ENCODE measurements around the gene GPR42.
A peak's percentile ranks its signal among the peaks of the same experiment; 100 is the strongest.
"Not testable (repeated sequence)": the region's sequence is repeated elsewhere in the genome, so short reads cannot be mapped to it uniquely, and the experiment has no call there.

Gene GPR42

GRCh38 chr19:35363711-35364425 is 7.0 kb upstream of the GPR42 start:
- H3K4me3 Mint-ChIP-seq: no peak overlapping the region
- no peaks in the 10 kb centered on the region for H3K9me3 Mint-ChIP-seq
- no peak overlapping the region for H3K27ac Mint-ChIP-seq
- H3K27me3 Mint-ChIP-seq: peaks cover 16% of the 10 kb centered on the region
- H3K36me3 Mint-ChIP-seq: no peaks in the 10 kb centered on the region
- H3K4me1 Mint-ChIP-seq: no peaks in the 10 kb centered on the region
- no peak for ATAC-seq (ENCODE audit: low read depth)
- no peak for DNase-seq (ENCODE audit: low spot score in 2 of 2)

GRCh38 chr19:35365303-35365702 is 5.6 kb upstream of the GPR42 start:
- peaks cover 16% of the 10 kb centered on the region for H3K27me3 Mint-ChIP-seq

DNA sequence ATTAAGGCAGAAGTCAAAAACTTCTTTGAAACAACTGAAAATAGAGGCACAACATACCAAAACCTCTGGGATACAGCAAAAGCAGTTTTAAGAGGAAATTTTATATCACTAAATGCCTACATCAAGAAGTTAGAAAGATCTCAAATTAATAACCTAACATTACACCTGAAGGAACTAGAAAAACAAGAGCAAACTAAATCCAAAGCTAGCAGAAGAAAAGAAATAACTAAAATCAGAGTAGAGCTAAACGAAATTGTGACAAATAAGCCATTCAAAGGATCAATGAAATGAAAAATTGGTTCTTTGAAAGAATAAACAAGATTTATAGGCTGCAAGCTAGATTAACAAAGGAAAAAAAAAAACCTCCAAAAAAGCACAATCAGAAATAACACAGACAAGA is 2.5 kb upstream of the GPR42 start:
- Mint-ChIP-seq H3K36me3 (peaks cover 2% of the 10 kb centered on the region), H3K9me3 (peaks cover 5% of the 10 kb centered on the region), H3K4me1 (no peaks in the 10 kb centered on the region), H3K27ac (no peak overlapping the region), H3K4me3 (no peak overlapping the region), H3K27me3 (peaks cover 5% of the 10 kb centered on the region)
- ATAC-seq (ENCODE audit: low read depth) (no peak), DNase-seq (ENCODE audit: low spot score in 2 of 2) (no peak)

More at GRCh38 chr19:35365303-35365702, 5.6 kb upstream of the GPR42 start:
- H3K4me3 Mint-ChIP-seq: no peak overlapping the region
- ATAC-seq (ENCODE audit: low read depth) (no peak), DNase-seq (ENCODE audit: low spot score in 2 of 2) (no peak)
- no peak overlapping the region for H3K27ac Mint-ChIP-seq
- H3K9me3 Mint-ChIP-seq: peaks cover 5% of the 10 kb centered on the region
- peaks cover 2% of the 10 kb centered on the region for H3K36me3 Mint-ChIP-seq
- no peaks in the 10 kb centered on the region for H3K4me1 Mint-ChIP-seq

DNA sequence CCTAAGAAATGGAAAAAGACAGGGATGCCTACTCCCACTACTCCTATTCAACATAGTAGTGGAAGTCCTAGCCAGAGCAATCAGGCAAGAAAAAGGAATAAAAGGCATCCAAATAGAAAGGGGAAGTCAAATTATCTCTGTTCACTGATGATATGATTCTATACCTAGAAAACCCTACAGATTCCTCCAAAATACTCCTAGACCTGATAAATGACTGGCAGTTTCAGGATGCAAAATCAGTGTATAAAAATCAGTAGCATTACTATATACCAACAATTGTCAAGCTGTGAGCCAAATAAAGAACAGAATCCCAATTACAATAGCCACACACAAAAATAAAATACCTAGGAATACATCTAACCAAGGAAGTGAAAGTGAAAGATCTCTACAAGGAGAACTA is 1.3 kb upstream of the GPR42 start:
- ATAC-seq (ENCODE audit: low read depth) (no peak), DNase-seq (ENCODE audit: low spot score in 2 of 2) (no peak)
- H3K4me1 Mint-ChIP-seq: peaks cover 7% of the 10 kb centered on the region
- H3K9me3 Mint-ChIP-seq: peaks cover 5% of the 10 kb centered on the region
- H3K4me3 Mint-ChIP-seq: no peak overlapping the region
- H3K27me3 Mint-ChIP-seq: peaks cover 5% of the 10 kb centered on the region
- peaks cover 2% of the 10 kb centered on the region for H3K36me3 Mint-ChIP-seq
- no peak overlapping the region for H3K27ac Mint-ChIP-seq

DNA sequence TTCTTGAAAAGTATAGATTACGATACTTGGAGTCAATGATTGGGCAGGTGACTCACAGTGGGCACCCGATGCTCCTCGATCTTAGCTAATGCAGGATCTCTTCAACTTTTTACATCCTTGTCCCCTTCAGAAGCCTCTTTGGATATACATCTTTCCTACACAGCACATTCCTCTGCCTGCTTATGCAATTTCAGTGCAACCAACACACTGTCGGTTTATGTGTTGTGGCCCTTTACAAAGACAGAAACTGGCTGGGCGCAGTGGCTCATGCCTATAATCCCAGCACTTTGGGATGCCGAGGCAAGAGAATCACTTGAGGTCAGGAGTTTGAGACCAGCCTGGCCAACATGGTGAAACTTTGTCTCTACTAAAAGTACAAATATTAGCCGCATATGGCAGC is 2.6 kb downstream of the GPR42 start:
- no peaks in the 10 kb centered on the region for H3K27me3 Mint-ChIP-seq
- no peak overlapping the region for H3K4me3 Mint-ChIP-seq
- peaks cover 6% of the 10 kb centered on the region for H3K9me3 Mint-ChIP-seq
- no peak overlapping the region for H3K27ac Mint-ChIP-seq
- ATAC-seq (ENCODE audit: low read depth) (no peak), DNase-seq (ENCODE audit: low spot score in 2 of 2) (no peak)
- H3K36me3 Mint-ChIP-seq: peaks cover 3% of the 10 kb centered on the region
- H3K4me1 Mint-ChIP-seq: peaks cover 27% of the 10 kb centered on the region

- not testable (repeated sequence) for H3K36me3 Mint-ChIP-seq; H3K4me3 Mint-ChIP-seq; ATAC-seq (ENCODE audit: low read depth); H3K9me3 Mint-ChIP-seq; H3K27me3 Mint-ChIP-seq; DNase-seq (ENCODE audit: low spot score in 2 of 2)
- peak overlapping the region; percentile 3 for H3K27ac Mint-ChIP-seq
- H3K4me1 Mint-ChIP-seq: peaks cover 27% of the 10 kb centered on the region
Observed at GRCh38 chr19:35374031-35374430, 3.2 kb downstream of the GPR42 start.

DNA sequence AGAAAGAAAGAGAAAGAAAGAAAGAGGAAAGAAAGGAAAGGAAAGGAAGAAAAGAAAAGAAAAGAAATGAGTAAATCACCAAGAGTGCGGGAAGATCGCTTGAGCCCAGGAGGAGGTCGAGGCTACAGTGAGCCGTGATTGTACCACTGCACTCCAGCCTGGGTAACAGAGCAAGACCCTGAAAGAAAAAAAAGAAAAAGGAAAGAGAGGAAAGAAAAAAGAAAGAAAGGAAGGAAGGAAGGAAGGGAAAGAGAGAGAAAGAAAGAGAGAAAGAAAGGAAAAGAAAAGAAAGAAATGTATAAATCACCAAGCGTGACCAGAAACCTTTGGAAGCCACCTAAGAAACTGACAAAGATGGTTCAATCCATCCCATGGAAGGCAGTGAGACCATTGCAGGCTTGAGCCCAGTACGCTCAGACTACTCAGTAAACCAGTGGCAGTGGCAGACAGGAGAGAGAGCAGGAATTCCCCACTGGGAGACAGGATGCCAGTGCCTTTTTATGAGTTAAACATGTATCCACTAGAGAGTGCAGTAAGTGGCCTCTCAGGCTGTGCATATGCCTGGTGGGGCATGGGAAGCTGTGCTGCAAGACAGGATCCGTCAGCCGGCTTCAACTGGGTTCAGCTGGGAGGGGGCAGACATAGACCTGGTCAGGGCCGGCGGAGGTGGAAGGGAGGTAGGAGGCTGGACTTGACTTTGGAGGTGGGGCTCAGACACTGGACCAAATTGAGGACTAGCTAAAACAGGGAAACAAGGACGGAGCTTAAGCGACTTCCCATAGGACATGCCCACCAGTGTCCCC is 4.8 kb downstream of the GPR42 start:
- Mint-ChIP-seq H3K27me3 (no peaks in the 10 kb centered on the region), H3K9me3 (peaks cover 2% of the 10 kb centered on the region), H3K4me1 (peaks cover 27% of the 10 kb centered on the region), H3K27ac (peak overlapping the region; percentile 0), H3K4me3 (no peak overlapping the region), H3K36me3 (peaks cover 1% of the 10 kb centered on the region)
- ATAC-seq (ENCODE audit: low read depth): no peak
- no peak for DNase-seq (ENCODE audit: low spot score in 2 of 2)

GRCh38 chr19:35377656-35378055 is 6.8 kb downstream of the GPR42 start:
- peaks cover 7% of the 10 kb centered on the region for H3K27me3 Mint-ChIP-seq
- peak; percentile 35 for ATAC-seq (ENCODE audit: low read depth)
- no peak overlapping the region for H3K27ac Mint-ChIP-seq
- H3K36me3 Mint-ChIP-seq: peaks cover 1% of the 10 kb centered on the region
- H3K9me3 Mint-ChIP-seq: peaks cover 2% of the 10 kb centered on the region
- no peak overlapping the region for H3K4me3 Mint-ChIP-seq
- DNase-seq (ENCODE audit: low spot score in 2 of 2): no peak
- peaks cover 27% of the 10 kb centered on the region for H3K4me1 Mint-ChIP-seq

DNA sequence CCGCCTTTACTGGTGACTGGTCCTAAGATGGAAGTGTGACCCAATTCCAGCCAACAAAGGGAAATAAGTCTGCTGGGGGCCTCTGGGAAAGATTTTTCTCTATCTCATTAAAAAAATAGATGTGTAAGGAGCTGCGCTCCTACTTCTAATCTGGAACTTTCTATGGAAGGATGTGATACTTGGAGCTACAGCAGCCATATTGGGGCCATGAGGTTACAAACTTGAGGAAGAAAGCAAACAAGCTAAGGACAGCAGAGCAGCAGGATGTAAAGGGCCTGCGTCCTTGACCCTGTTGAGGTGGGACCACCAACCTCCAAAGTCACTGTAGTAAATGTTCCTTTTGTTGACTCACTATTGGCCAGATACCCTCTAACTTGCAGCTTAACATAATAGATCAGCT is 7.5 kb downstream of the GPR42 start:
- ATAC-seq (ENCODE audit: low read depth) (no peak), DNase-seq (ENCODE audit: low spot score in 2 of 2) (no peak)
- Mint-ChIP-seq H3K27me3 (peaks cover 7% of the 10 kb centered on the region), H3K27ac (no peak overlapping the region), H3K4me1 (peaks cover 27% of the 10 kb centered on the region), H3K9me3 (peaks cover 2% of the 10 kb centered on the region), H3K36me3 (peaks cover 1% of the 10 kb centered on the region), H3K4me3 (no peak overlapping the region)

GRCh38 chr19:35379545-35379944 is 8.7 kb downstream of the GPR42 start:
- H3K9me3 Mint-ChIP-seq; H3K36me3 Mint-ChIP-seq; DNase-seq (ENCODE audit: low spot score in 2 of 2); H3K27me3 Mint-ChIP-seq; H3K27ac Mint-ChIP-seq; H3K4me3 Mint-ChIP-seq; ATAC-seq (ENCODE audit: low read depth): not testable (repeated sequence)
- H3K4me1 Mint-ChIP-seq: peaks cover 19% of the 10 kb centered on the region

GRCh38 chr19:35379992-35380391 is 9.1 kb downstream of the GPR42 start:
- peaks cover 1% of the 10 kb centered on the region for H3K36me3 Mint-ChIP-seq
- peaks cover 19% of the 10 kb centered on the region for H3K4me1 Mint-ChIP-seq
- H3K27me3 Mint-ChIP-seq: peaks cover 8% of the 10 kb centered on the region
- peaks cover 4% of the 10 kb centered on the region for H3K9me3 Mint-ChIP-seq
- no peak overlapping the region for H3K27ac Mint-ChIP-seq
- no peak overlapping the region for H3K4me3 Mint-ChIP-seq
- ATAC-seq (ENCODE audit: low read depth) (no peak), DNase-seq (ENCODE audit: low spot score in 2 of 2) (no peak)

DNA sequence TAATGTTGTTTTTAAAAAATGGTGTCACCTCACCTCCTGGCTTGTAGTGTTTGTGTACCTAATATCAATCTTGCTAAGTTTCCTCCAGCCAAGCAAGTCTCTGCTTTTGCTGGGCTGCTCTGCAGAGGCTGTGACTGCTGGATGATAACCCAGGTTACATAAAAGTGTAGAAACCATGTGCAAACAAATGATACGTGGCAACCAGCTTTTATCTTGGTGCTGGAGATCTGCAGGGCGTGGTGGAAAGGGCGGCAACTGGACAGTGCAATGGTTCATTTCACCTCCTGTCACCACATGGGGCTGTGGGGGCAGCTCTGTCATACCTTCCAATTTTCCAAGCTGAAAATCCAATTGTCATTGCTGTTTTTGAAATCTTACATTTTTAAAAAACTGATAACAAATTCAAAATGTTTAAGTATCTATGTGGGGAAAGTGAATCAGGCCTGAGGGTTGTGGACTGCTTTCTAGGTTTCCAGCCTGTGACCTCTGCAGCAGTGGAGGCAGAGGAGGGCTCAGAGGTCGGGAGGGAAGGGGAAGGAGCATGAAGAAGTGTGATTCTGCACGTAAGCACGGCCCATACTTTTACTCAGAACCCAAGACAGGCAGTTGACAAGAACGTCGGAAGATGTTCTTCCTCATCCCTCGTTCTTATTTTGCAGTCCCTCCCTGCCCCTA is 9.7 kb downstream of the GPR42 start:
- H3K36me3 Mint-ChIP-seq: peaks cover 1% of the 10 kb centered on the region
- peaks cover 8% of the 10 kb centered on the region for H3K27me3 Mint-ChIP-seq
- peaks cover 13% of the 10 kb centered on the region for H3K4me1 Mint-ChIP-seq
- no peak overlapping the region for H3K4me3 Mint-ChIP-seq
- ATAC-seq (ENCODE audit: low read depth) (no peak), DNase-seq (ENCODE audit: low spot score in 2 of 2) (no peak)
- H3K27ac Mint-ChIP-seq: no peak overlapping the region
- H3K9me3 Mint-ChIP-seq: peaks cover 4% of the 10 kb centered on the region

- Mint-ChIP-seq H3K4me3 (no peak overlapping the region), H3K27ac (no peak overlapping the region), H3K9me3 (peaks cover 5% of the 10 kb centered on the region), H3K36me3 (peaks cover 2% of the 10 kb centered on the region), H3K4me1 (peaks cover 8% of the 10 kb centered on the region), H3K27me3 (peaks cover 8% of the 10 kb centered on the region)
- ATAC-seq (ENCODE audit: low read depth) (no peak), DNase-seq (ENCODE audit: low spot score in 2 of 2) (no peak)
Observed at GRCh38 chr19:35381318-35381717, 10.4 kb downstream of the GPR42 start.

GRCh38 chr19:35381926-35382325 is 11.1 kb downstream of the GPR42 start:
- peaks cover 6% of the 10 kb centered on the region for H3K4me1 Mint-ChIP-seq
- ATAC-seq (ENCODE audit: low read depth) (no peak), DNase-seq (ENCODE audit: low spot score in 2 of 2) (no peak)
- H3K27ac Mint-ChIP-seq: no peak overlapping the region
- no peak overlapping the region for H3K4me3 Mint-ChIP-seq
- peaks cover 4% of the 10 kb centered on the region for H3K36me3 Mint-ChIP-seq
- H3K27me3 Mint-ChIP-seq: peaks cover 8% of the 10 kb centered on the region
- peaks cover 7% of the 10 kb centered on the region for H3K9me3 Mint-ChIP-seq

Measured in memory B cell (primary cell).